ENCODE measurements around the gene PSMB2. TPM values are rescaled to one million over a fixed set of nuclear protein-coding genes. Genes with fewer than 3 reads are reported as not detected.

PSMB2 gene
- total RNA-seq, 1 experiment from 2014 or later: 122 TPM

- H2AFZ ChIP-seq (ENCODE audit: low read depth, low read length, poor library complexity, severe bottlenecking): peak within 1 kb of the TSS; percentile 91
- ChIA-PET RAD21 (ENCODE audit: low non-redundant PET in 1 of 2, low total read pairs in 2 of 2, uncharacterized antibody in 2 of 2, unreplicated experiment in 2 of 2) (no interaction called here), CTCF (interaction anchor here (1.5 to 1.7 kb wide), 3 partner anchors 106 to 212 kb away, joined by 4 to 6 read pairs (median 4); no protein-coding TSS in a partner anchor), POLR2A (interaction anchor here (0.6 to 1.7 kb wide), 7 partner anchors 9 to 363 kb away, joined by 3 to 6 read pairs (median 3); partner anchors contain the start of genes CLSPN and TFAP2E)
- peaks cover 8 to 19% of the 10 kb centered on the region in 2 experiments; a peak in 3 of 4 replicates for H3K4me1 ChIP-seq (ENCODE audit: control insufficient read depth in 1 of 2, insufficient read depth in 2 of 2, low read length in 2 of 2)
- H3K36me3 ChIP-seq (ENCODE audit: control insufficient read depth in 1 of 2, insufficient read depth in 2 of 2, low read length in 2 of 2): peaks cover 9 to 10% of the 10 kb centered on the region in 2 experiments
- DNase-seq (ENCODE audit: low read depth, low spot score): no peak
- no peak for TF ChIP-seq CBX3 (IDR thresholded peaks at IDR 0.05; ENCODE audit: low read depth)
- TF ChIP-seq SP1 (IDR thresholded peaks at IDR 0.05; ENCODE audit: low read depth): no peak
- no peak for TF ChIP-seq SRF (IDR thresholded peaks at IDR 0.05; ENCODE audit: low read depth)
- no peak for TF ChIP-seq MAX (IDR thresholded peaks at IDR 0.05)
- no peak for TF ChIP-seq POLR2A (IDR thresholded peaks at IDR 0.05; ENCODE audit: borderline replicate concordance, extremely low read depth, insufficient read depth, insufficient read length)
- no peak for TF ChIP-seq CEBPB (IDR thresholded peaks at IDR 0.05; ENCODE audit: low read depth)
- no peak for TF ChIP-seq EGR1 (IDR thresholded peaks at IDR 0.05; ENCODE audit: low read depth)
- no peak for TF ChIP-seq FOSL1 (IDR thresholded peaks at IDR 0.05; ENCODE audit: low read depth)
- peak; percentile 62 for TF ChIP-seq POLR2AphosphoS5 (IDR thresholded peaks at IDR 0.05; ENCODE audit: low read depth, low read length)
- TF ChIP-seq ZFX (IDR thresholded peaks at IDR 0.05): peak; percentile 81; the same call in 1 of the 2 replicates
- TF ChIP-seq RAD21 (IDR thresholded peaks at IDR 0.05; ENCODE audit: low read depth): no peak
- no peak for TF ChIP-seq EZH2 (IDR thresholded peaks at IDR 0.05)
- TF ChIP-seq JUND (IDR thresholded peaks at IDR 0.05): no peak
- TF ChIP-seq REST (IDR thresholded peaks at IDR 0.05; ENCODE audit: low read depth): no peak
- TF ChIP-seq CTCF (IDR thresholded peaks at IDR 0.05 in 2 of 3, conservative IDR thresholded peaks at IDR 0.05 in 1 of 3; ENCODE audit: borderline replicate concordance in 1 of 3, insufficient read depth in 1 of 3, low read depth in 2 of 3, low read length in 2 of 3): no peak
- H3K9ac ChIP-seq (ENCODE audit: low read length): peak within 1 kb of the TSS; percentile 85
- peak within 1 kb of the TSS; percentile 84 for H3K27ac ChIP-seq (ENCODE audit: low read depth, low read length)
- BruUV-seq (replicated peaks): no TSS peak
- peak within 1 kb of the TSS; percentile 78 to 89 for H3K4me3 ChIP-seq (replicated peaks in 1 of 2; ENCODE audit: low read depth in 1 of 2, low read length in 2 of 2)
- peaks cover 37% of the 10 kb centered on the region for H3K79me2 ChIP-seq (ENCODE audit: insufficient read depth, low read length)
- H3K9me3 ChIP-seq (ENCODE audit: control insufficient read depth in 1 of 2, insufficient read depth in 1 of 2, low read depth in 1 of 2, low read length in 2 of 2): no peaks in the 10 kb centered on the region
- H3K9me2 ChIP-seq (ENCODE audit: insufficient read depth): no peaks in the 10 kb centered on the region
- H3K27me3 ChIP-seq (ENCODE audit: insufficient read depth, low read length): no peaks in the 10 kb centered on the region
- ATAC-seq: peak; percentile 89
- H4K20me1 ChIP-seq (ENCODE audit: insufficient read depth): no peaks in the 10 kb centered on the region
- peak within 1 kb of the TSS; percentile 85 for H3K4me2 ChIP-seq (ENCODE audit: low read length)
- intact Hi-C loops (cut with micrococcal nuclease): loop anchor here (2.0 kb wide), 1 partner anchor 364 kb away; the partner anchor contains the start of gene SFPQ
Measured at GRCh38 chr1:35557118-35557610, 84.2 kb downstream of the PSMB2 start, which contains the start of gene KIAA0319L. TSS of gene KIAA0319L (minus strand) at chr1:35557403. CDS start at chr1:35554491, 2,912 bp downstream.

Measured in HCT116 (cell line).